HepG2 (cell line): ENCODE measurements around the gene PACSIN1. TPM values are rescaled to one million over a fixed set of nuclear protein-coding genes. Genes with fewer than 3 reads are reported as not detected.

Experiments
- ATAC-seq: fragments of 200-7000 bp; cut with Tn5 transposase; 3 replicates; pipeline ENCODE4 v1.9.1; 2020; ENCODE audit warnings: mild to moderate bottlenecking, moderate library complexity
- BruUV-seq: library from RNA; stranded (reverse); fragments of 400-500 nt; replicated peaks from 2 replicates; lab custom pipeline; 2021; lab: Mats Ljungman, UMichigan
- CTCF ChIA-PET: fragments of 300-600 bp; formaldehyde crosslinking; extraction: SDS; loops from one replicate; lab custom pipeline; 2021; ENCODE audit warnings: low total read pairs, inconsistent platforms, low intra/inter-chr PET ratio; lab: Yijun Ruan, JAX
- POLR2A ChIA-PET: fragments of 350-600 bp; sonication (Branson Sonifier 250); formaldehyde crosslinking; loops from one replicate; lab custom pipeline; 2020; ENCODE audit warnings: antibody characterized with exemption, inconsistent platforms; lab: Yijun Ruan, JAX
- DNase-seq: peaks from one replicate; pipeline ENCODE4 v3.0.0-alpha.2; 2015; ENCODE audit warnings: low spot score
- FAIRE-seq: peaks from 3 replicates; lab custom pipeline; 2011; peaks lifted over from hg19 to GRCh38; lab: Jason Lieb, UNC
- H2AFZ ChIP-seq: one replicate; pipeline ENCODE4 v1.6.1; 2011; ENCODE audit warnings: low read length, inconsistent platforms
- H3K27ac ChIP-seq: fragments of 300-600 bp; 3 replicates; pipeline ENCODE4 v1.8.0; 2011; ENCODE audit warnings: mixed run types, mild to moderate bottlenecking, mixed read lengths, low read length, inconsistent platforms; ENCODE audit not compliant: insufficient read depth; ENCODE audit errors: extremely low read length
- H3K27me3 ChIP-seq, 2 experiments: fragments of 200-600 bp in 1 of 2; 2 replicates in 1 of 2; 3 replicates in 1 of 2; pipeline versions ENCODE4 v1.6.0 to v1.8.0; 2011; ENCODE audit warnings: low read length in 2 of 2, mild to moderate bottlenecking in 2 of 2, moderate library complexity in 2 of 2, inconsistent platforms in 1 of 2; ENCODE audit not compliant: insufficient read depth in 2 of 2, control insufficient read depth in 1 of 2
- H3K36me3 ChIP-seq, 2 experiments: fragments of 200-600 bp in 1 of 2; replicated peaks in 1 of 2; 2 replicates in 1 of 2; 3 replicates in 1 of 2; pipeline versions ENCODE4 v1.5.1 to v1.8.0; 2011; ENCODE audit warnings: low read length in 2 of 2, inconsistent platforms in 1 of 2; ENCODE audit not compliant: insufficient read depth in 2 of 2, control insufficient read depth in 1 of 2
- H3K4me1 ChIP-seq: 2 replicates; pipeline ENCODE4 v1.5.1; 2012; ENCODE audit warnings: low read length, inconsistent platforms; ENCODE audit not compliant: insufficient read depth
- H3K4me2 ChIP-seq: 2 replicates; pipeline ENCODE4 v1.6.0; 2011; ENCODE audit warnings: low read depth, low read length, inconsistent platforms
- H3K4me3 ChIP-seq, 3 experiments: fragments of 200-600 bp in 1 of 3; sonication (generic), shearing (Covaris generic) in 1 of 3; replicated peaks in 1 of 3; 2 replicates each; pipeline ENCODE4 v1.5.1; 2011 to 2016; ENCODE audit warnings: low read length in 3 of 3, inconsistent platforms in 2 of 3, low read depth in 2 of 3, mild to moderate bottlenecking in 2 of 3, control low read depth in 1 of 3, mixed read lengths in 1 of 3; ENCODE audit not compliant: insufficient read depth in 1 of 3
- H3K79me2 ChIP-seq: one replicate; pipeline ENCODE4 v1.6.1; 2011; ENCODE audit warnings: low read length, inconsistent platforms; ENCODE audit not compliant: insufficient read depth
- H3K9ac ChIP-seq: 2 replicates; pipeline ENCODE4 v1.6.0; 2011; ENCODE audit warnings: mild to moderate bottlenecking, low read depth, low read length, inconsistent platforms; ENCODE audit not compliant: insufficient read depth
- H3K9me3 ChIP-seq: 2 replicates; pipeline ENCODE4 v1.5.1; 2012; ENCODE audit warnings: mild to moderate bottlenecking, low read length
- H4K20me1 ChIP-seq: 2 replicates; pipeline ENCODE4 v1.6.0; 2011; ENCODE audit warnings: inconsistent platforms, mild to moderate bottlenecking, low read length, moderate library complexity; ENCODE audit not compliant: insufficient read depth
- BRCA1 ChIP-seq: sonication (generic); formaldehyde crosslinking; IDR thresholded peaks from 2 replicates; pipeline ENCODE4 v1.4.0; 2020; ENCODE audit warnings: missing genetic modification reagents
- CBX5 ChIP-seq: sonication (generic); formaldehyde crosslinking; IDR thresholded peaks from 2 replicates; pipeline ENCODE4 v1.4.0; 2020; ENCODE audit warnings: missing genetic modification reagents, borderline replicate concordance
- GTF2F1 ChIP-seq: fragments of 150-350 bp; IDR thresholded peaks from 2 replicates; pipeline ENCODE4 v1.6.1; 2014; ENCODE audit warnings: low read length
- KDM6A ChIP-seq: IDR thresholded peaks from 2 replicates; pipeline ENCODE4 v1.6.1; 2016; ENCODE audit warnings: low read depth
- MAFK ChIP-seq, 2 experiments: IDR thresholded peaks in 1 of 2; conservative IDR thresholded peaks in 1 of 2; 2 replicates each; pipeline ENCODE4 v1.6.1; 2011; ENCODE audit warnings: improper control_type of control experiment in 2 of 2, low read length in 2 of 2
- MAZ ChIP-seq, 2 experiments: sonication (generic) in 1 of 2; formaldehyde crosslinking in 1 of 2; IDR thresholded peaks; 2 replicates each; pipeline versions ENCODE4 v1.5.0 to v1.6.1; 2012 to 2020; ENCODE audit warnings: low read depth in 2 of 2, mild to moderate bottlenecking in 2 of 2, borderline replicate concordance in 1 of 2, improper control_type of control experiment in 1 of 2, low read length in 1 of 2, missing genetic modification reagents in 1 of 2, moderate library complexity in 1 of 2
- SP140L ChIP-seq: sonication (generic); formaldehyde crosslinking; IDR thresholded peaks from 2 replicates; pipeline ENCODE4 v1.4.0; 2020; ENCODE audit warnings: missing genetic modification reagents, borderline replicate concordance
- TBX3 ChIP-seq: fragments of 450-650 bp; IDR thresholded peaks from 2 replicates; pipeline ENCODE4 v1.6.1; 2017; ENCODE audit warnings: antibody characterized with exemption, mild to moderate bottlenecking, inconsistent platforms, borderline replicate concordance
- THAP11 ChIP-seq: IDR thresholded peaks from 2 replicates; pipeline ENCODE4 v1.6.1; 2016; ENCODE audit warnings: missing biosample characterization, missing genetic modification reagents
- ZBTB38 ChIP-seq: sonication (generic); formaldehyde crosslinking; IDR thresholded peaks from 2 replicates; pipeline ENCODE4 v1.5.1; 2020; ENCODE audit warnings: mild to moderate bottlenecking, missing genetic modification reagents
- ZNF766 ChIP-seq: sonication (generic); formaldehyde crosslinking; IDR thresholded peaks from 2 replicates; pipeline ENCODE4 v1.5.0; 2020; ENCODE audit warnings: missing genetic modification reagents, borderline replicate concordance
- WGBS: methylation state at CpG from one replicate; pipeline ENCODE4 v1.1.6; 2017; ENCODE audit warnings: low lambda C conversion rate; 5-methylcytosine and 5-hydroxymethylcytosine counted together
- in situ Hi-C: cut with HindIII; loops from 2 replicates; pipeline ENCODE4 v1.10.0; 2017; ENCODE audit warnings: low pct_unique_long_range_greater_than_20kb; ENCODE audit not compliant: extremely low pct_ligation_motif_present
- intact Hi-C: fragments of 100-400 bp; cut with micrococcal nuclease; formaldehyde crosslinking; loops from one replicate; pipeline ENCODE4 v1.10.0; 2022; ENCODE audit not compliant: unreplicated experiment
- polyA plus RNA-seq, 8 experiments: library from polyadenylated mRNA; depleted of rRNA in 3 of 8; stranded (reverse) in 7 of 8; unstranded in 1 of 8; fragments of >200 nt; fragmentation: Illumina TruSeq in 4 of 8; extraction: Trizol in 4 of 8; gene quantifications; 2 replicates each; pipeline versions ENCODE4 v1.2.1 to v1.2.3, GENCODE V29; 2011 to 2016; ENCODE audit warnings: low read depth in 4 of 8, missing spikeins in 1 of 8, mixed read lengths in 1 of 8; ENCODE audit not compliant: insufficient read depth in 1 of 8
- total RNA-seq, 5 experiments: library from RNA; depleted of rRNA; stranded (reverse); fragments of >200 nt; fragmentation: Illumina TruSeq; extraction: Trizol; gene quantifications; 2 replicates each; pipeline ENCODE4 v1.2.3, GENCODE V29; 2016; ENCODE audit warnings: low read depth in 1 of 5
- TF ChIP-seq, protein P1 (sequence below): sonication (generic); formaldehyde crosslinking; IDR thresholded peaks from 2 replicates; pipeline ENCODE4 v1.4.0; 2020; ENCODE audit warnings: missing genetic modification reagents
- TF ChIP-seq, protein P2 (sequence below): sonication (generic); formaldehyde crosslinking; IDR thresholded peaks from 2 replicates; pipeline ENCODE4 v1.5.0; 2020; ENCODE audit warnings: mild to moderate bottlenecking, missing genetic modification reagents

PACSIN1 gene
- total and polyA plus RNA-seq, 2 of the 13 experiments (the other 11 are each of a cell fraction or from before 2014, with no cell fraction given) = not detected

DNA sequence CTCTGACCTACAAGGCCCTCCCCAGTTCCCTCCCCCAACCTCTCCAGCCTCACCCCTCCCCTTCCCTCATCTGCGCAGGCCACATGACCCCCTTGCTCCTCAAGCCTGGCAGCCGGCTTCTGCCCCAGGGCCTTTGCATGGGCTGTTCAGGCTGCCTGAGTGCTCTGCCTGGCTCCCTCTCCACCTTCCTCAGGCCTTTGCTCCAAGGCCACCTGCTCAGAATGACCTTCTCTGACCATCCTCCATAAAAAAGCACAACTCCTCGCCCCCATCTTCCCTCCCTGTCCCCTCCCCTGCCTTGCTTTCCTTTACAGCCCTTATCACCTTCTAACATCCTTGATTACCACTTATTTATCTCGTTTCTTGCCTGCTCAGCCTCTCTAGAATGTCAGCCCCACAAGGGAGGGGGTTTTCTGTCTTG is 51.6 kb downstream of the PACSIN1 start (continued):
- TF ChIP-seq MAZ (IDR thresholded peaks at IDR 0.05; ENCODE audit: borderline replicate concordance, low read depth, low read length) = no peak
- TF ChIP-seq MAZ (CRISPR knock-in tag; IDR thresholded peaks at IDR 0.05; ENCODE audit: low read depth) = no peak
- TF ChIP-seq, protein P1, sequence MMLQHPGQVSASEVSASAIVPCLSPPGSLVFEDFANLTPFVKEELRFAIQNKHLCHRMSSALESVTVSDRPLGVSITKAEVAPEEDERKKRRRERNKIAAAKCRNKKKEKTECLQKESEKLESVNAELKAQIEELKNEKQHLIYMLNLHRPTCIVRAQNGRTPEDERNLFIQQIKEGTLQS (CRISPR knock-in tag) = no peak

DNA sequence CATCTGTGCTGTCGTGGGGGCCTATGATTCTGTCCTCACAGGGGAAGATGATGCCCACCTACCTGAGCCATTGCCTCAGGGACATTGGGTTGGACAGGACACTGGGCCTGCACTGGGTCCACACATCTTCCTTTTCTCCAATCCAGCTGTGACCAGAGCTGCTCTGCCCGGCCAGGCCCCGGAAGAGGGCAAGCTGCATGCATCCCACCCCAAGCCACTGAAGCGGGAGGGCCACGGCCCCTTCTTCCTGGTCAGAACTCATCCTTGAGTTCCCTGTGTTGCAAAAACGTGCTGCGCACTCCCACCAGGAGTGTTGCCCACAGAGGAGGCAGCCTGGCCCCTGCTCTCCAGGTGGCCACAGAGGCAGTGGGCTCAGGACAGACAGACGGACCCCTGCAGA is 52.1 kb downstream of the PACSIN1 start:
- no peaks in the 10 kb centered on the region for H4K20me1 ChIP-seq
- in situ Hi-C loops = no loop called here
- H3K4me2 ChIP-seq = no peak overlapping the region
- POLR2A ChIA-PET = no interaction called here
- 19% methylated on average over 8 of the region's 8 CpGs for WGBS
- TF ChIP-seq SP140L (CRISPR knock-in tag) (no peak), THAP11 (no peak), KDM6A (no peak), ZBTB38 (CRISPR knock-in tag) (no peak), TBX3 (no peak), GTF2F1 (no peak), CBX5 (no peak), ZNF766 (CRISPR knock-in tag) (no peak), MAFK (conservative IDR thresholded peaks at IDR 0.05 in 1 of 2, IDR thresholded peaks at IDR 0.05 in 1 of 2; ENCODE audit: low read length in 2 of 2) (no peak), BRCA1 (CRISPR knock-in tag) (no peak)
- TF ChIP-seq, protein P2, sequence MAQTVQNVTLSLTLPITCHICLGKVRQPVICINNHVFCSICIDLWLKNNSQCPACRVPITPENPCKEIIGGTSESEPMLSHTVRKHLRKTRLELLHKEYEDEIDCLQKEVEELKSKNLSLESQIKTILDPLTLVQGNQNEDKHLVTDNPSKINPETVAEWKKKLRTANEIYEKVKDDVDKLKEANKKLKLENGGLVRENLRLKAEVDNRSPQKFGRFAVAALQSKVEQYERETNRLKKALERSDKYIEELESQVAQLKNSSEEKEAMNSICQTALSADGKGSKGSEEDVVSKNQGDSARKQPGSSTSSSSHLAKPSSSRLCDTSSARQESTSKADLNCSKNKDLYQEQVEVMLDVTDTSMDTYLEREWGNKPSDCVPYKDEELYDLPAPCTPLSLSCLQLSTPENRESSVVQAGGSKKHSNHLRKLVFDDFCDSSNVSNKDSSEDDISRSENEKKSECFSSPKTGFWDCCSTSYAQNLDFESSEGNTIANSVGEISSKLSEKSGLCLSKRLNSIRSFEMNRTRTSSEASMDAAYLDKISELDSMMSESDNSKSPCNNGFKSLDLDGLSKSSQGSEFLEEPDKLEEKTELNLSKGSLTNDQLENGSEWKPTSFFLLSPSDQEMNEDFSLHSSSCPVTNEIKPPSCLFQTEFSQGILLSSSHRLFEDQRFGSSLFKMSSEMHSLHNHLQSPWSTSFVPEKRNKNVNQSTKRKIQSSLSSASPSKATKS (CRISPR knock-in tag) = no peak
- TF ChIP-seq, all 625 proteins: peak for 0
- H3K79me2 ChIP-seq = no peaks in the 10 kb centered on the region
- no peak overlapping the region for H3K27ac ChIP-seq
- no peak overlapping the region for H3K4me3 ChIP-seq
- CTCF ChIA-PET = no interaction called here
- no peak for DNase-seq
- no peak for FAIRE-seq
- no peaks in the 10 kb centered on the region for H3K36me3 ChIP-seq
- intact Hi-C loops = no loop called here
- no peak for ATAC-seq
- peaks cover 4 to 65% of the 10 kb centered on the region in 2 experiments; a peak in 4 of 5 replicates for H3K27me3 ChIP-seq
- H3K4me1 ChIP-seq = peaks cover 8% of the 10 kb centered on the region; the same call in 1 of the 2 replicates
- no peaks in the 10 kb centered on the region for H3K9me3 ChIP-seq
- no peak overlapping the region for H3K9ac ChIP-seq
- BruUV-seq = no TSS peak
- H2AFZ ChIP-seq = no peak overlapping the region
